HG03097 (cell line): ENCODE data around the gene ASCL4.
A peak's percentile ranks its signal among the peaks of the same experiment; 100 is the strongest.
"Not testable (repeated sequence)": the region's sequence is repeated elsewhere in the genome, so short reads cannot be mapped to it uniquely, and the experiment has no call there.

Experiments
- ATAC-seq: cut with Tn5 transposase; IDR thresholded peaks from one replicate; pipeline ENCODE4 v1.9.1; 2021; ENCODE audit not compliant: unreplicated experiment, low FRiP score

ASCL4 gene

GRCh38 chr12:107774349-107775029 is at the start of gene ASCL4:
ASCL4 (plus strand) TSS chr12:107774704; CDS start chr12:107775219, 515 bp downstream.
- no peak for ATAC-seq

- not testable (repeated sequence) for ATAC-seq
Measured at GRCh38 chr12:107727327-107727726, 47.2 kb upstream of the ASCL4 start.

- ATAC-seq = not testable (repeated sequence)
Measured at GRCh38 chr12:107727742-107728141, 46.8 kb upstream of the ASCL4 start.

GRCh38 chr12:107730618-107731341 is 43.7 kb upstream of the ASCL4 start:
- no peak for ATAC-seq

GRCh38 chr12:107731366-107731765 is 43.1 kb upstream of the ASCL4 start:
- no peak for ATAC-seq

- no peak for ATAC-seq
Measured at GRCh38 chr12:107732365-107732764, 42.1 kb upstream of the ASCL4 start.

GRCh38 chr12:107734139-107734538 is 40.4 kb upstream of the ASCL4 start:
- no peak for ATAC-seq

- no peak for ATAC-seq
Measured at GRCh38 chr12:107735763-107736162, 38.7 kb upstream of the ASCL4 start.

GRCh38 chr12:107736914-107737313 is 37.6 kb upstream of the ASCL4 start:
- peak; percentile 86 for ATAC-seq

- ATAC-seq = no peak
Measured at GRCh38 chr12:107748472-107748871, 26.0 kb upstream of the ASCL4 start.

- ATAC-seq = no peak
Measured at GRCh38 chr12:107749083-107749482, 25.4 kb upstream of the ASCL4 start.

- no peak for ATAC-seq
Measured at GRCh38 chr12:107759410-107759809, 15.1 kb upstream of the ASCL4 start.

GRCh38 chr12:107760207-107760808 is 14.2 kb upstream of the ASCL4 start:
- peak; percentile 17 for ATAC-seq

GRCh38 chr12:107760809-107761501 is 13.5 kb upstream of the ASCL4 start, which contains the start of gene PRDM4:
PRDM4 (minus strand) TSS chr12:107761137; CDS start chr12:107760515, 622 bp downstream.
- peak; percentile 94 for ATAC-seq

GRCh38 chr12:107761502-107761904 is 13.0 kb upstream of the ASCL4 start:
- no peak for ATAC-seq

- ATAC-seq = no peak
Measured at GRCh38 chr12:107762874-107763273, 11.6 kb upstream of the ASCL4 start.

- no peak for ATAC-seq
Measured at GRCh38 chr12:107764626-107765025, 9.9 kb upstream of the ASCL4 start.

GRCh38 chr12:107765316-107765715 is 9.2 kb upstream of the ASCL4 start:
- no peak for ATAC-seq

- ATAC-seq = no peak
Measured at GRCh38 chr12:107767466-107767865, 7.0 kb upstream of the ASCL4 start.

GRCh38 chr12:107775093-107775721 is 703 bp downstream of the ASCL4 start:
- no peak for ATAC-seq
